Activated T-helper 1 cell treated with Interleukin-2 at 50 U/mL for 16 hours (primary cell): Measurements from ENCODE around the gene TACC2.

Experiments
- DNase-seq: peaks from one replicate; pipeline ENCODE4 v3.0.0-alpha.2; 2020; ENCODE audit warnings: low read depth

Gene TACC2

GRCh38 chr10:122220736-122221135, 231.8 kb downstream of the TACC2 start:
- DNase-seq = no peak

- no peak for DNase-seq
These were observed 233.0 kb downstream of the TACC2 start for GRCh38 chr10:122221958-122222357.

- DNase-seq = no peak
These were observed 233.7 kb downstream of the TACC2 start for GRCh38 chr10:122222638-122223037.

- DNase-seq = no peak
These were observed 235.2 kb downstream of the TACC2 start for GRCh38 chr10:122224159-122224558.

- DNase-seq = no peak
These were observed 236.4 kb downstream of the TACC2 start for GRCh38 chr10:122225330-122225729.

GRCh38 chr10:122227754-122228153, 238.8 kb downstream of the TACC2 start:
- no peak for DNase-seq

- DNase-seq = no peak
These were observed 240.7 kb downstream of the TACC2 start for GRCh38 chr10:122229666-122230065.

GRCh38 chr10:122230222-122230621, 241.3 kb downstream of the TACC2 start:
- no peak for DNase-seq

- no peak for DNase-seq
These were observed 243.8 kb downstream of the TACC2 start for GRCh38 chr10:122232769-122233168.

- no peak for DNase-seq
These were observed 244.9 kb downstream of the TACC2 start for GRCh38 chr10:122233857-122234348.

- DNase-seq = no peak
These were observed 245.5 kb downstream of the TACC2 start for GRCh38 chr10:122234416-122234815.

- DNase-seq = no peak
These were observed 247.8 kb downstream of the TACC2 start for GRCh38 chr10:122236690-122237306.

- DNase-seq = no peak
These were observed 248.5 kb downstream of the TACC2 start for GRCh38 chr10:122237331-122237990.

GRCh38 chr10:122239578-122240257, 250.8 kb downstream of the TACC2 start:
- no peak for DNase-seq

- no peak for DNase-seq
These were observed 251.4 kb downstream of the TACC2 start for GRCh38 chr10:122240401-122240800.

GRCh38 chr10:122241836-122242235, 252.9 kb downstream of the TACC2 start:
- no peak for DNase-seq

- DNase-seq = no peak
These were observed 254.6 kb downstream of the TACC2 start for GRCh38 chr10:122243550-122243949.

- DNase-seq = no peak
These were observed 255.3 kb downstream of the TACC2 start for GRCh38 chr10:122244001-122244975.

GRCh38 chr10:122245136-122245535, 256.2 kb downstream of the TACC2 start:
- DNase-seq = no peak

- DNase-seq = no peak
These were observed 256.9 kb downstream of the TACC2 start for GRCh38 chr10:122245897-122246296.

GRCh38 chr10:122246830-122247520, 258.0 kb downstream of the TACC2 start:
- no peak for DNase-seq
